ENCODE results near the gene COL5A1. TPM values are rescaled to one million over a fixed set of nuclear protein-coding genes. Genes with fewer than 3 reads are reported as not detected.

The COL5A1 gene
- total RNA-seq, 1 donor from 2014 or later, result 99.6 TPM

- Histone ChIP-seq H3K36me3 (peaks cover 43 to 78% of the 10 kb centered on the region in 2 donors), H3K27ac (no peak overlapping the region), H3K27me3 (no peaks in the 10 kb centered on the region), H3K9me3 (no peaks in the 10 kb centered on the region), H3K4me1 (no peaks in the 10 kb centered on the region), H3K4me3 (no peak overlapping the region)
- intact Hi-C loops (cut with DNase I), result no loop called here
- TF ChIP-seq, protein P1, sequence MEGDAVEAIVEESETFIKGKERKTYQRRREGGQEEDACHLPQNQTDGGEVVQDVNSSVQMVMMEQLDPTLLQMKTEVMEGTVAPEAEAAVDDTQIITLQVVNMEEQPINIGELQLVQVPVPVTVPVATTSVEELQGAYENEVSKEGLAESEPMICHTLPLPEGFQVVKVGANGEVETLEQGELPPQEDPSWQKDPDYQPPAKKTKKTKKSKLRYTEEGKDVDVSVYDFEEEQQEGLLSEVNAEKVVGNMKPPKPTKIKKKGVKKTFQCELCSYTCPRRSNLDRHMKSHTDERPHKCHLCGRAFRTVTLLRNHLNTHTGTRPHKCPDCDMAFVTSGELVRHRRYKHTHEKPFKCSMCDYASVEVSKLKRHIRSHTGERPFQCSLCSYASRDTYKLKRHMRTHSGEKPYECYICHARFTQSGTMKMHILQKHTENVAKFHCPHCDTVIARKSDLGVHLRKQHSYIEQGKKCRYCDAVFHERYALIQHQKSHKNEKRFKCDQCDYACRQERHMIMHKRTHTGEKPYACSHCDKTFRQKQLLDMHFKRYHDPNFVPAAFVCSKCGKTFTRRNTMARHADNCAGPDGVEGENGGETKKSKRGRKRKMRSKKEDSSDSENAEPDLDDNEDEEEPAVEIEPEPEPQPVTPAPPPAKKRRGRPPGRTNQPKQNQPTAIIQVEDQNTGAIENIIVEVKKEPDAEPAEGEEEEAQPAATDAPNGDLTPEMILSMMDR (IDR thresholded peaks at IDR 0.05), result no peak
- no peak for DNase-seq (ENCODE audit: low spot score in 2 of 2)
Observed at GRCh38 chr9:134794663-134795370, 153.2 kb downstream of the COL5A1 start.

DNA sequence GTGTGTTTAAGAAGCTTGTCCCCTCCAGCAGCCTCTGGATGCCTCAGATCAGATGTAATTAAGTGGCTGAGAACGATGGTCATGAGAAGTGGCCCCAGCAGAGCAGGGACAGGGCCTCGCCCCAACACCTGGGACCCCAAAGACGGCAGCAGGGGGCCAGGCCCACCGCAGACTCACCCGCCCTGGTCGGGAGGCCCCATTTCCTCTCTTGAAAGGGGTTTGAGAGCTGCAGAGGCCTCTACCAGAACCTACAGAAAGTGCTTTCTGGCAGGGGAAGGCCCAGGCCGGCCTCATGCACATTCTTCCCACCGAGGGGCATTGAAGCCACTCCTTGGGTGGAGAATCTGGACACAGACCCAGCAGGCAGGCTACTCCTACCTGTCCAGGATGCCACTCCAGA is 153.8 kb downstream of the COL5A1 start:
- Histone ChIP-seq H3K27ac (no peak overlapping the region), H3K36me3 (peaks cover 40 to 74% of the 10 kb centered on the region in 2 donors), H3K4me3 (no peak overlapping the region), H3K27me3 (no peaks in the 10 kb centered on the region), H3K4me1 (no peaks in the 10 kb centered on the region), H3K9me3 (no peaks in the 10 kb centered on the region)
- TF ChIP-seq, protein P1 (IDR thresholded peaks at IDR 0.05), result no peak
- DNase-seq (ENCODE audit: low spot score in 2 of 2), result no peak
- intact Hi-C loops (cut with DNase I), result no loop called here

DNA sequence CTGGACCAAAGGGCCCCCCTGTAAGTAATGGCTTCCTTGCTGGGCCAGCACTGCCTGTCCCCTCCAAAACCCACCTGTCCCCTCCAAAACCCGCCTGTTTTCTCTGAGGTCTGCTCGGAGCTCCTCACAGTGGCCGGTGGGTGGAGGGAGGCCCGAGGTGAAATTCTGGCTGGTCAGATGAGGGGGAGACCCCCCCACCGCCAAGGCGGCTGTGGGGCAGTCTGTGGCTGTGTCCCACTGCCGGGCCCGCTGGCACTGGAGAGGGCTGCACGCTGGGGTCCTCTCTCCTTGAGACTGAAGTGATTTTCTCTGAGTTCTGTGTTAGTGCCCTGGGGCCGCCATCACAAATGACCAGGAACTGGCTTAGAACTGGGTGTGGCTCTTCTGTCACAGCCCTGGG is 155.3 kb downstream of the COL5A1 start:
- H3K27ac ChIP-seq, result no peak overlapping the region
- intact Hi-C loops (cut with DNase I), result no loop called here
- peaks cover 34 to 62% of the 10 kb centered on the region in 2 donors for H3K36me3 ChIP-seq
- H3K9me3 ChIP-seq, result no peaks in the 10 kb centered on the region
- TF ChIP-seq, protein P1 (IDR thresholded peaks at IDR 0.05), result no peak
- no peak for DNase-seq (ENCODE audit: low spot score in 2 of 2)
- no peaks in the 10 kb centered on the region for H3K27me3 ChIP-seq
- H3K4me1 ChIP-seq, result no peaks in the 10 kb centered on the region
- no peak overlapping the region for H3K4me3 ChIP-seq

- DNase-seq (ENCODE audit: low spot score in 2 of 2), result peak in 1 of 2 donors; percentile 72
- Histone ChIP-seq H3K27me3 (no peaks in the 10 kb centered on the region), H3K36me3 (peaks cover 50 to 69% of the 10 kb centered on the region in 2 donors), H3K9me3 (no peaks in the 10 kb centered on the region), H3K4me3 (no peak overlapping the region), H3K27ac (peak overlapping the region in 1 of 2 donors; percentile 39), H3K4me1 (no peaks in the 10 kb centered on the region)
- intact Hi-C loops (cut with DNase I), result no loop called here
- TF ChIP-seq, protein P1 (IDR thresholded peaks at IDR 0.05), result no peak
Observed at GRCh38 chr9:134800791-134801339, 159.3 kb downstream of the COL5A1 start.

DNA sequence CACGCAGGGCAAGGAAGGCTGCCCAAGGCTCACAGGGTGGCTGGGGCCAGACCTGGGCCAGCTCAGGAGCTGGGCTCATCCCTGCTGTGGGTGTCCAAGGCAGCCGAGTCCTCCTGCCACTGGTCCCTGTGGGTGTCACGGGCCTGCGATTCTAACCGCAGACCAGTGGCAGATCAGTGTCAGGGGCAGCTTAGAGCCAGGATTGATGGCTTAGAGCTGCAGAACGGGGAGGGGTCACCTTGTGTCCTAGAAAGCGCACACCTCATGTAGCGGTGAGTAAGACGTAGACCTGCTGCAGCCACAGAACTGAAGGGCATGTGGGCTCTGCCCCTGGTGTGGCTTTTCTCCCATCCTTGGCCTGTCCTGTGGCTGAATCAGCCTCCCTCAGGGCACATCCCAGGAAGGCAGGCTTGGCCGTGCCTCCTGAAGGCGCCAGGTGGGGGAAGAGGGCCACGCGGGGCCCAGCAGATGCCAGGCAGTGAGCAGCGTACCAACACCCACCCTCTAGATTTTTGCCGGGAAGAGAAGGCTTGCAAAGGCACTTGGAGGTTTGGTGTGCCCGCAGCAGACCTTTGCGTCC is 160.7 kb downstream of the COL5A1 start:
- no peak overlapping the region for H3K4me3 ChIP-seq
- H3K27ac ChIP-seq, result no peak overlapping the region
- no peaks in the 10 kb centered on the region for H3K27me3 ChIP-seq
- DNase-seq (ENCODE audit: low spot score in 2 of 2), result no peak
- TF ChIP-seq, protein P1 (IDR thresholded peaks at IDR 0.05), result no peak
- H3K36me3 ChIP-seq, result peaks cover 39 to 61% of the 10 kb centered on the region in 2 donors
- peaks cover under 1 to 7% of the 10 kb centered on the region in 2 donors for H3K4me1 ChIP-seq
- intact Hi-C loops (cut with DNase I), result no loop called here
- H3K9me3 ChIP-seq, result no peaks in the 10 kb centered on the region
